OCI-LY1 (cell line): ENCODE results near the gene RPS6KA2.

Experiments used
- CTCF ChIP-seq: fragments of 200-600 bp; sonication (generic), shearing (Covaris generic); IDR thresholded peaks from 2 replicates; pipeline ENCODE4 v1.5.1; 2017; ENCODE audit warnings: mild to moderate bottlenecking, antibody characterized with exemption, low read length, moderate library complexity, mixed read lengths
- EZH2 ChIP-seq: fragments of 200-600 bp; sonication (generic), shearing (Covaris generic); IDR thresholded peaks from 2 replicates; pipeline ENCODE4 v1.8.0; 2017; ENCODE audit warnings: borderline replicate concordance, mixed run types, mild to moderate bottlenecking, antibody characterized with exemption, low read length, moderate library complexity, mixed read lengths

GRCh38 chr6:166578536-166579236 lies 48.4 kb downstream of the RPS6KA2 start:
- TF ChIP-seq CTCF (no peak), EZH2 (no peak)
